K562 (cell line): ENCODE results near the gene ITPR1. TPM values are rescaled to one million over a fixed set of nuclear protein-coding genes. Genes with fewer than 3 reads are reported as not detected.

Experiments
- ATAC-seq: fragments of 200-7000 bp; cut with Tn5 transposase; 3 replicates; pipeline ENCODE4 v1.9.1; 2020; ENCODE audit warnings: moderate library complexity
- BruUV-seq: library from RNA; stranded (reverse); fragments of 400-500 nt; replicated peaks from 2 replicates; lab custom pipeline; 2021; lab: Mats Ljungman, UMichigan
- CTCF ChIA-PET: fragments of 300-600 bp; formaldehyde crosslinking; extraction: SDS; loops from one replicate; lab custom pipeline; 2021; ENCODE audit warnings: low intra/inter-chr PET ratio; lab: Yijun Ruan, JAX
- POLR2A ChIA-PET: fragments of 300-600, 350-650 bp; sonication (Branson Sonifier 250); formaldehyde crosslinking; extraction: SDS; loops from one replicate; lab custom pipeline; 2021; ENCODE audit warnings: antibody characterized with exemption, inconsistent platforms; lab: Yijun Ruan, JAX
- DNase-seq, 4 experiments: peaks; one replicate each; pipeline versions ENCODE4 v3.0.0 to v3.0.0-alpha.2; 2011 to 2018; ENCODE audit warnings: low spot score in 3 of 4, mixed read lengths in 3 of 4; ENCODE audit errors: extremely low read depth in 1 of 4
- FAIRE-seq: peaks from 2 replicates; lab custom pipeline; 2011; peaks lifted over from hg19 to GRCh38; lab: Jason Lieb, UNC
- H2AFZ ChIP-seq: 2 replicates; pipeline ENCODE4 v1.6.0; 2011; ENCODE audit warnings: low read depth, low read length, control low read depth, inconsistent platforms
- H3K27ac ChIP-seq: fragments of 200-600 bp; 3 replicates; pipeline ENCODE4 v1.8.0; 2011; ENCODE audit warnings: low read depth, mild to moderate bottlenecking, control low read depth, inconsistent platforms, low read length, moderate library complexity, mixed read lengths; ENCODE audit errors: extremely low read depth
- H3K27me3 ChIP-seq, 2 experiments: fragments of 300-600 bp in 1 of 2; 2 replicates in 1 of 2; 3 replicates in 1 of 2; pipeline versions ENCODE4 v1.6.0 to v1.8.0; 2011; ENCODE audit warnings: inconsistent platforms in 2 of 2, low read length in 2 of 2, mild to moderate bottlenecking in 1 of 2, mixed read lengths in 1 of 2, moderate library complexity in 1 of 2; ENCODE audit not compliant: control insufficient read depth in 2 of 2, insufficient read depth in 2 of 2
- H3K36me3 ChIP-seq: fragments of 300-600 bp; 3 replicates; pipeline ENCODE4 v1.8.0; 2011; ENCODE audit warnings: mild to moderate bottlenecking, low read length, inconsistent platforms; ENCODE audit not compliant: control insufficient read depth, insufficient read depth
- H3K4me1 ChIP-seq, 2 experiments: fragments of 200-600 bp in 1 of 2; replicated peaks in 1 of 2; 2 replicates in 1 of 2; 3 replicates in 1 of 2; pipeline versions ENCODE4 v1.5.1 to v1.8.0; 2011; ENCODE audit warnings: inconsistent platforms in 2 of 2, low read length in 2 of 2, mild to moderate bottlenecking in 1 of 2, mixed read lengths in 1 of 2, moderate library complexity in 1 of 2; ENCODE audit not compliant: control insufficient read depth in 2 of 2, insufficient read depth in 2 of 2
- H3K4me2 ChIP-seq: 2 replicates; pipeline ENCODE4 v1.6.1; 2011; ENCODE audit warnings: low read length, control low read depth, inconsistent platforms, mixed read lengths; ENCODE audit not compliant: insufficient read depth
- H3K4me3 ChIP-seq: fragments of 200-600 bp; sonication (generic), shearing (Covaris generic); 2 replicates; pipeline ENCODE4 v1.5.1; 2016; ENCODE audit warnings: control low read depth, inconsistent platforms
- H3K79me2 ChIP-seq: fragments of 200-600 bp; 3 replicates; pipeline ENCODE4 v1.8.0; 2011; ENCODE audit warnings: low read length, inconsistent platforms; ENCODE audit not compliant: control insufficient read depth, insufficient read depth
- H3K9ac ChIP-seq, 2 experiments: 2 replicates each; pipeline versions ENCODE4 v1.6.0 to v1.6.1; 2011; ENCODE audit warnings: low read depth in 2 of 2, low read length in 2 of 2, control low read depth in 1 of 2, inconsistent platforms in 1 of 2, mild to moderate bottlenecking in 1 of 2, mixed read lengths in 1 of 2; ENCODE audit not compliant: insufficient read depth in 1 of 2
- H3K9me1 ChIP-seq: one replicate; pipeline ENCODE4 v1.6.0; 2011; ENCODE audit warnings: inconsistent platforms, mild to moderate bottlenecking, low read length, moderate library complexity; ENCODE audit not compliant: control insufficient read depth, insufficient read depth
- H3K9me3 ChIP-seq: replicated peaks from 2 replicates; pipeline ENCODE4 v1.5.1; 2011; ENCODE audit warnings: low read depth, low read length, inconsistent platforms; ENCODE audit not compliant: control insufficient read depth, insufficient read depth
- H4K20me1 ChIP-seq: replicated peaks from 2 replicates; pipeline ENCODE4 v1.6.1; 2011; ENCODE audit warnings: low read length, inconsistent platforms, mixed read lengths; ENCODE audit not compliant: control insufficient read depth, insufficient read depth
- CCNT2 ChIP-seq: IDR thresholded peaks from 2 replicates; pipeline ENCODE4 v1.6.1; 2011; ENCODE audit warnings: borderline replicate concordance, low read depth, mild to moderate bottlenecking, moderate library complexity, mixed read lengths, low read length; ENCODE audit not compliant: insufficient read length; ENCODE audit errors: extremely low read depth
- DNMT1 ChIP-seq: fragments of 450-650 bp; IDR thresholded peaks from 2 replicates; pipeline ENCODE4 v1.6.1; 2016; ENCODE audit warnings: antibody characterized with exemption, mild to moderate bottlenecking
- E2F8 ChIP-seq: fragments of 450-650 bp; IDR thresholded peaks from 2 replicates; pipeline ENCODE4 v1.7.1; 2018; ENCODE audit warnings: mild to moderate bottlenecking, low read depth; ENCODE audit not compliant: partially characterized antibody
- JUND ChIP-seq, 2 experiments: IDR thresholded peaks; 2 replicates in 1 of 2; 3 replicates in 1 of 2; pipeline ENCODE4 v1.6.1; 2011; ENCODE audit warnings: borderline replicate concordance in 2 of 2, low read depth in 2 of 2, low read length in 2 of 2, improper control_type of control experiment in 1 of 2, missing biosample characterization in 1 of 2, missing genetic modification characterization in 1 of 2, missing genetic modification reagents in 1 of 2
- L3MBTL2 ChIP-seq: fragments of 450-650 bp; IDR thresholded peaks from 2 replicates; pipeline ENCODE4 v1.6.1; 2016; ENCODE audit warnings: mild to moderate bottlenecking, moderate library complexity
- NFXL1 ChIP-seq: fragments of 450-650 bp; formaldehyde crosslinking; IDR thresholded peaks from 2 replicates; pipeline ENCODE4 v1.4.0; 2021; ENCODE audit warnings: mild to moderate bottlenecking
- PRMT5 ChIP-seq: sonication (generic); formaldehyde crosslinking; IDR thresholded peaks from 2 replicates; pipeline ENCODE4 v1.5.0; 2020; ENCODE audit warnings: missing genetic modification reagents
- RHOXF2B ChIP-seq: fragments of 250-450 bp; sonication (Bioruptor Pico); conservative IDR thresholded peaks from 2 replicates; pipeline ENCODE4 v1.5.1; 2021
- SIRT6 ChIP-seq: IDR thresholded peaks from one replicate; pipeline ENCODE4 v1.6.1; 2012; ENCODE audit warnings: low read depth, mild to moderate bottlenecking, control low read depth, inconsistent platforms, low read length, moderate library complexity
- TARDBP ChIP-seq: fragments of 450-650 bp; IDR thresholded peaks from 2 replicates; pipeline ENCODE4 v1.6.1; 2016
- TSC22D4 ChIP-seq: fragments of 450-650 bp; IDR thresholded peaks from 2 replicates; pipeline ENCODE4 v1.6.1; 2016; ENCODE audit warnings: missing genetic modification characterization, missing biosample characterization, control low read depth
- ZBTB8A ChIP-seq: fragments of 450-650 bp; IDR thresholded peaks from 2 replicates; pipeline ENCODE4 v1.6.1; 2018; ENCODE audit warnings: mild to moderate bottlenecking, moderate library complexity; ENCODE audit not compliant: partially characterized antibody
- ZNF12 ChIP-seq: sonication (generic); formaldehyde crosslinking; IDR thresholded peaks from 2 replicates; pipeline ENCODE4 v1.4.0; 2020; ENCODE audit warnings: mild to moderate bottlenecking, missing genetic modification reagents
- ZNF174 ChIP-seq: fragments of 250-450 bp; sonication (Bioruptor Pico); IDR thresholded peaks from 2 replicates; pipeline ENCODE4 v1.4.0; 2020; ENCODE audit warnings: mild to moderate bottlenecking
- ZNF197 ChIP-seq: fragments of 200-800 bp; sonication (Bioruptor generic); IDR thresholded peaks from 2 replicates; pipeline ENCODE4 v1.6.1; 2016; ENCODE audit warnings: low read depth, missing genetic modification characterization, missing compliant biosample characterization
- ZNF232 ChIP-seq: sonication (generic); formaldehyde crosslinking; IDR thresholded peaks from 2 replicates; pipeline ENCODE4 v1.8.0; 2022; ENCODE audit warnings: mild to moderate bottlenecking, missing genetic modification reagents
- ZNF518B ChIP-seq: fragments of 250-450 bp; sonication (Bioruptor Pico); IDR thresholded peaks from 2 replicates; pipeline ENCODE4 v1.5.0; 2021; ENCODE audit warnings: mild to moderate bottlenecking, moderate library complexity
- ZNF707 ChIP-seq: fragments of 250-450 bp; sonication (Bioruptor Pico); conservative IDR thresholded peaks from 2 replicates; pipeline ENCODE4 v1.8.0; 2022; ENCODE audit warnings: inconsistent platforms, mild to moderate bottlenecking, moderate library complexity
- WGBS: fragments of 100-300 bp; shearing (Covaris generic); methylation state at CpG from one replicate; pipeline ENCODE4 v1.1.6; 2016; ENCODE audit warnings: low coverage, mixed read lengths; ENCODE audit not compliant: insufficient coverage; ENCODE audit errors: missing lambda C conversion rate; 5-methylcytosine and 5-hydroxymethylcytosine counted together
- in situ Hi-C: fragments of 300-500 bp; cut with MboI; formaldehyde crosslinking; loops from 4 replicates; pipeline ENCODE4 v1.15.0; 2018; ENCODE audit warnings: inconsistent platforms, mixed read lengths
- intact Hi-C: fragments of 100-400 bp; cut with micrococcal nuclease; formaldehyde crosslinking; loops from 2 replicates; pipeline ENCODE4 v1.14.2; 2022
- polyA plus RNA-seq, 8 experiments: library from polyadenylated mRNA; depleted of rRNA in 4 of 8; stranded (reverse) in 5 of 8; unstranded in 3 of 8; fragments of >200 nt; fragmentation: Nextera tagmentation in 2 of 8; fragmentation: Illumina TruSeq in 1 of 8; extraction: Ambion mirVana in 2 of 8; extraction: Trizol in 1 of 8; gene quantifications; 2 replicates each; pipeline versions ENCODE4 v1.2.1 to v1.2.3, GENCODE V29; 2011 to 2014; ENCODE audit warnings: inconsistent platforms in 1 of 8, missing spikeins in 1 of 8
- total RNA-seq, 7 experiments: library from RNA; depleted of rRNA in 6 of 7; stranded (reverse); fragments of >200 nt in 6 of 7; fragmentation: Illumina TruSeq in 2 of 7; extraction: Trizol in 2 of 7; gene quantifications; 2 replicates each; pipeline versions ENCODE4 v1.2.1 to v1.2.3, GENCODE V29; 2011 to 2021; ENCODE audit warnings: low replicate concordance in 1 of 7

ITPR1 gene
- total and polyA plus RNA-seq, 9 of the 15 experiments (the other 6 are each of a cell fraction or from before 2014, with no cell fraction given) = 22.4 to 40.0 (median 27.4) TPM

- intact Hi-C loops = no loop called here
- Histone ChIP-seq H3K36me3 (peaks cover 3% of the 10 kb centered on the region; the same call in 1 of the 3 replicates), H3K27me3 (no peaks in the 10 kb centered on the region), H3K4me2 (no peak overlapping the region), H3K27ac (no peak overlapping the region), H3K4me3 (no peak overlapping the region), H4K20me1 (no peaks in the 10 kb centered on the region), H3K4me1 (peaks cover 0 to 4% of the 10 kb centered on the region in 2 experiments; a peak in 3 of 5 replicates), H3K9me1 (no peaks in the 10 kb centered on the region), H3K9me3 (no peaks in the 10 kb centered on the region), H3K9ac (no peak overlapping the region), H2AFZ (no peak overlapping the region), H3K79me2 (no peaks in the 10 kb centered on the region)
- TF ChIP-seq DNMT1 (no peak), ZNF518B (no peak), ZBTB8A (no peak), ZNF197 (no peak), ZNF707 (CRISPR knock-in tag) (no peak), L3MBTL2 (no peak), TSC22D4 (tag) (no peak), PRMT5 (CRISPR knock-in tag) (no peak), NFXL1 (CRISPR knock-in tag) (no peak), TARDBP (no peak), RHOXF2B (CRISPR knock-in tag) (no peak), SIRT6 (no peak), CCNT2 (no peak), E2F8 (no peak), JUND (IDR thresholded peaks at IDR 0.05; ENCODE audit: borderline replicate concordance, low read depth, low read length) (no peak), JUND (tag; IDR thresholded peaks at IDR 0.05; ENCODE audit: borderline replicate concordance, low read depth, low read length) (no peak), ZNF232 (CRISPR knock-in tag) (no peak), ZNF12 (no peak), ZNF174 (no peak)
- in situ Hi-C loops = no loop called here
- no peak for ATAC-seq
- BruUV-seq = no TSS peak
- WGBS = 55% methylated on average over 2 of the region's 2 CpGs
- no peak for DNase-seq
- ChIA-PET CTCF (no interaction called here), POLR2A (interaction anchor here (0.6 to 1.2 kb wide), 4 partner anchors 14 to 284 kb away, joined by 3 to 5 read pairs (median 3); partner anchors contain the start of gene ITPR1)
- no peak for FAIRE-seq
Measured at GRCh38 chr3:4637265-4637664, 144.1 kb downstream of the ITPR1 start.
